Measurements from ENCODE around the gene SMARCD2.

DNA sequence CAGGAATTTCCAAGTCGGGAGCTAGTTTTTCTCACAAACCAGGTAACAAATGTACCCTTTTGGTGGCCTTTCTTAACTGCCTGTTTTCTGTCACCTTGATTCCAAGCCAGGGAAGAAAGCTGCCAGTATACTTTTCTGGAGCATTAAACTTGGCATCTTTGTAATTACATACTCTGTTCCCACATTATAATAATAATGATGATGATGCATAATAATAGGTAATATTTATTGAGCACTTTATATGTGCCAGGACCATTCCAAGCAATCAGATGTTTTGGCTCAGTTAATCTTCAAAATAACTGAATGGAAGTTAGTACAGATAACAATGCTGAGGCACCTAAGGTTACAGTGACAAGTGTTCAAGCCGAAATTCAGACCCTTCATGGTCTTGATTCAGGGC is 26.4 kb downstream of the SMARCD2 start:
- TF ChIP-seq, protein P1, sequence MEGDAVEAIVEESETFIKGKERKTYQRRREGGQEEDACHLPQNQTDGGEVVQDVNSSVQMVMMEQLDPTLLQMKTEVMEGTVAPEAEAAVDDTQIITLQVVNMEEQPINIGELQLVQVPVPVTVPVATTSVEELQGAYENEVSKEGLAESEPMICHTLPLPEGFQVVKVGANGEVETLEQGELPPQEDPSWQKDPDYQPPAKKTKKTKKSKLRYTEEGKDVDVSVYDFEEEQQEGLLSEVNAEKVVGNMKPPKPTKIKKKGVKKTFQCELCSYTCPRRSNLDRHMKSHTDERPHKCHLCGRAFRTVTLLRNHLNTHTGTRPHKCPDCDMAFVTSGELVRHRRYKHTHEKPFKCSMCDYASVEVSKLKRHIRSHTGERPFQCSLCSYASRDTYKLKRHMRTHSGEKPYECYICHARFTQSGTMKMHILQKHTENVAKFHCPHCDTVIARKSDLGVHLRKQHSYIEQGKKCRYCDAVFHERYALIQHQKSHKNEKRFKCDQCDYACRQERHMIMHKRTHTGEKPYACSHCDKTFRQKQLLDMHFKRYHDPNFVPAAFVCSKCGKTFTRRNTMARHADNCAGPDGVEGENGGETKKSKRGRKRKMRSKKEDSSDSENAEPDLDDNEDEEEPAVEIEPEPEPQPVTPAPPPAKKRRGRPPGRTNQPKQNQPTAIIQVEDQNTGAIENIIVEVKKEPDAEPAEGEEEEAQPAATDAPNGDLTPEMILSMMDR (IDR thresholded peaks at IDR 0.05) = no peak
- no peak for TF ChIP-seq POLR2A (IDR thresholded peaks at IDR 0.05; ENCODE audit: low read depth)
